HEK293 (cell line): ENCODE results near the gene ALDH2.
A peak's percentile ranks its signal among the peaks of the same experiment; 100 is the strongest.

Experiments
- CTCF ChIA-PET: fragments of 350-600 bp; formaldehyde crosslinking; extraction: SDS; loops from one replicate; lab custom pipeline; 2021; ENCODE audit warnings: antibody characterized with exemption; lab: Yijun Ruan, JAX
- POLR2A ChIA-PET: fragments of 300-600 bp; formaldehyde crosslinking; extraction: SDS; loops from one replicate; lab custom pipeline; 2020; ENCODE audit warnings: antibody characterized with exemption, inconsistent platforms; lab: Yijun Ruan, JAX
- H3K27ac ChIP-seq: fragments of 200-500 bp; sonication (Bioruptor generic); 2 replicates; pipeline ENCODE4 v1.5.1; 2014; ENCODE audit warnings: low read depth, low read length, control low read depth, inconsistent platforms; ENCODE audit errors: extremely low read depth
- H3K36me3 ChIP-seq, 2 experiments: fragments of 200-500 bp in 1 of 2; sonication (Bioruptor generic) in 1 of 2; 1 replicate in 1 of 2; 2 replicates in 1 of 2; pipeline ENCODE4 v1.5.1; 2014 to 2017; ENCODE audit warnings: inconsistent platforms in 2 of 2, low read length in 2 of 2; ENCODE audit not compliant: control insufficient read depth in 2 of 2, insufficient read depth in 1 of 2
- H3K4me1 ChIP-seq: fragments of 200-500 bp; sonication (Bioruptor generic); 2 replicates; pipeline ENCODE4 v1.5.1; 2014; ENCODE audit warnings: mild to moderate bottlenecking, low read length, inconsistent platforms; ENCODE audit not compliant: control insufficient read depth, insufficient read depth
- H3K4me3 ChIP-seq: 2 replicates; pipeline ENCODE4 v1.5.1; 2011; ENCODE audit warnings: low read depth, mild to moderate bottlenecking, control low read depth, low read length, moderate library complexity
- H3K9me3 ChIP-seq: fragments of 200-500 bp; sonication (Bioruptor generic); 2 replicates; pipeline ENCODE4 v1.5.1; 2014; ENCODE audit warnings: low read depth, low read length, inconsistent platforms; ENCODE audit not compliant: control insufficient read depth, insufficient read depth
- BCL11B ChIP-seq: fragments of 450-650 bp; formaldehyde crosslinking; IDR thresholded peaks from 2 replicates; pipeline ENCODE4 v1.5.1; 2016; ENCODE audit warnings: low read depth, missing biosample characterization, missing genetic modification characterization
- IKZF3 ChIP-seq: fragments of 450-650 bp; IDR thresholded peaks from 2 replicates; pipeline ENCODE4 v1.5.0; 2018; ENCODE audit warnings: missing biosample characterization, mild to moderate bottlenecking, missing genetic modification characterization, moderate library complexity
- KLF8 ChIP-seq: fragments of 450-650 bp; formaldehyde crosslinking; IDR thresholded peaks from 2 replicates; pipeline ENCODE4 v1.5.1; 2016; ENCODE audit warnings: missing biosample characterization, missing genetic modification characterization
- KLF9 ChIP-seq: fragments of 450-650 bp; formaldehyde crosslinking; IDR thresholded peaks from 2 replicates; pipeline ENCODE4 v1.5.1; 2016; ENCODE audit warnings: missing biosample characterization, missing genetic modification characterization, low read depth
- PATZ1 ChIP-seq: fragments of 450-650 bp; formaldehyde crosslinking; IDR thresholded peaks from 2 replicates; pipeline ENCODE4 v1.5.1; 2016; ENCODE audit warnings: missing biosample characterization, missing genetic modification characterization
- TRIM28 ChIP-seq: IDR thresholded peaks from 2 replicates; pipeline ENCODE4 v1.6.1; 2011; ENCODE audit warnings: low read length, control low read depth, borderline replicate concordance
- ZNF138 ChIP-seq: fragments of 450-650 bp; formaldehyde crosslinking; IDR thresholded peaks from 2 replicates; pipeline ENCODE4 v1.5.1; 2016; ENCODE audit warnings: missing biosample characterization, missing genetic modification characterization, borderline replicate concordance
- ZNF148 ChIP-seq: fragments of 450-650 bp; formaldehyde crosslinking; IDR thresholded peaks from 2 replicates; pipeline ENCODE4 v1.5.0; 2017; ENCODE audit warnings: missing biosample characterization, missing genetic modification characterization, borderline replicate concordance
- ZNF184 ChIP-seq: fragments of 450-650 bp; IDR thresholded peaks from 2 replicates; pipeline ENCODE4 v1.5.1; 2018; ENCODE audit warnings: missing biosample characterization, mild to moderate bottlenecking, missing genetic modification characterization
- ZNF202 ChIP-seq: fragments of 450-650 bp; formaldehyde crosslinking; IDR thresholded peaks from 2 replicates; pipeline ENCODE4 v1.5.1; 2016; ENCODE audit warnings: missing biosample characterization, missing genetic modification characterization, borderline replicate concordance
- ZNF391 ChIP-seq: fragments of 450-650 bp; formaldehyde crosslinking; IDR thresholded peaks from 2 replicates; pipeline ENCODE4 v1.5.1; 2016; ENCODE audit warnings: low read depth, missing biosample characterization, missing genetic modification characterization, borderline replicate concordance
- ZNF600 ChIP-seq: fragments of 450-650 bp; formaldehyde crosslinking; IDR thresholded peaks from 2 replicates; pipeline ENCODE4 v1.5.1; 2016; ENCODE audit warnings: missing biosample characterization, missing genetic modification characterization
- ZNF654 ChIP-seq: fragments of 450-650 bp; formaldehyde crosslinking; IDR thresholded peaks from 2 replicates; pipeline ENCODE4 v1.5.1; 2016; ENCODE audit warnings: low read depth, missing biosample characterization, missing genetic modification characterization
- ZSCAN30 ChIP-seq: fragments of 450-650 bp; IDR thresholded peaks from 2 replicates; pipeline ENCODE4 v1.5.1; 2018; ENCODE audit warnings: missing biosample characterization, mild to moderate bottlenecking, missing genetic modification characterization, moderate library complexity
- TF ChIP-seq, protein P1 (sequence below): fragments of 450-650 bp; formaldehyde crosslinking; IDR thresholded peaks from 2 replicates; pipeline ENCODE4 v1.5.1; 2016; ENCODE audit warnings: missing biosample characterization, missing genetic modification characterization
- TF ChIP-seq, protein P2 (sequence below): fragments of 450-650 bp; formaldehyde crosslinking; IDR thresholded peaks from 2 replicates; pipeline ENCODE4 v1.5.1; 2016; ENCODE audit warnings: missing biosample characterization, missing genetic modification characterization

The ALDH2 gene

GRCh38 chr12:111748867-111749266 is 17.9 kb upstream of the ALDH2 start (continued):
- TF ChIP-seq ZNF148 (tag by site-specific recombination) = no peak
- no peak for TF ChIP-seq ZNF600 (tag by site-specific recombination)
- no peak for TF ChIP-seq TRIM28

DNA sequence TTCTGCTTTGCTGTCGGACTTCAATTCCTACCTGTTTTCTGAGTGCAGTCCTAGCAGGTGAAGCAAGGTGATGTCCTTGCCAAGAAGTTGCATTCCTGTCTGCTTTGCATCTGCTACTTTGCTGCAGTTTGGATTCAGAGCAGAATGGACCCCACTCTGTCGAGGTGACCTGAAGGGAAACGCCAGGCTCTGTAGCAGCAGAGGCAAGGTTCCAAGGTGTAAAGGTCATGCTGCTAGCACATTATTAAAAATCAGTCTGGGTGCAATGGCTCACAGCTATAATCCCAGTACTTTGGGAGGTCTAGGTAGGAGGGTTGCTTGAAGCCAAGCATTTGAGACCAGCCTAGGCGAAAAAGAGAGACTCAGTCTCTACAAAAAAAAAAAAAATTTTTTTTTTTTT is 17.3 kb upstream of the ALDH2 start:
- POLR2A ChIA-PET = no interaction called here
- H3K4me3 ChIP-seq = no peak overlapping the region
- H3K36me3 ChIP-seq = peaks cover 12 to 52% of the 10 kb centered on the region in 2 experiments; a peak in 2 of 3 replicates
- no peak overlapping the region for H3K27ac ChIP-seq
- no peaks in the 10 kb centered on the region for H3K4me1 ChIP-seq
- no peaks in the 10 kb centered on the region for H3K9me3 ChIP-seq
- CTCF ChIA-PET = no interaction called here
- no peak for TF ChIP-seq ZNF184
- no peak for TF ChIP-seq ZNF138 (tag by site-specific recombination)
- no peak for TF ChIP-seq KLF9 (tag by site-specific recombination)
- TF ChIP-seq KLF8 (tag by site-specific recombination) = no peak
- no peak for TF ChIP-seq BCL11B (tag by site-specific recombination)

DNA sequence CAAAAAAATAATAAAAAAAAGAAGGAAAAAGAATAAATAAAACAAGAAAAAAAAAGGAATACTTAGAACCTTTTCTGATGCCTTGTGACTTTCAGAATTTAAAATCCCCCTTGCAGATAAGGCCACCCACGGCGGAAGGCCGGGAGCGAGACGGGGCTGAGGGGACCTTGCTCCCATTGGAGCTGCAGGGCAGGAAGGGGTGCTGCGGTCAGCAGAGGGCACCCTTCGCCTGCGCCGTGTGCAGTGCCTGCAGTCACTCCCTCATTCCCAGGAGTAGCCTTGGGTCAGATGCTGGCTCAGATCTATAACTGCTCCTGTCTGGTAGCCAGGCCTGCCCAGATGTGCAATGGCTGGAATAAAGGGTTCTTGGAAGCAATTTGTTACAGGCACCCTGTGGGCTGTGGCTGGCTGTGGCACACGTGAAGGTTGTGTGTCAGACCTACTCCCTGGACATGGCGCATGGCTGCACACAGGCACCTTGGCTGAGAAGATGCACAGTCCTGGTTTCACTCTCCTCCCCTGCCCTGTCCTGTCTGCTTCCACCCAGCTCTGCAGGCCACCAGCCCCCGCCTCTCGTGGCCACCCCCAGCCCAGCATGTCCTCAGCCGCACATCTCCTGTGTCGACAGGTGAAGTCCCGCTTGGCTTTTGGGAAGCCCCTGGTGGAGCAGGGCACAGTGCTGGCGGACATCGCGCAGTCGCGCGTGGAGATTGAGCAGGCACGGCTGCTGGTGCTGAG is 13.4 kb upstream of the ALDH2 start:
- H3K9me3 ChIP-seq = no peaks in the 10 kb centered on the region
- no peaks in the 10 kb centered on the region for H3K4me1 ChIP-seq
- CTCF ChIA-PET = interaction anchor here (0.5 to 4.7 kb wide), 12 partner anchors 11 to 433 kb away, joined by 3 to 55 read pairs (median 3); partner anchors contain the start of gene TRAFD1
- peak; percentile 61 for TF ChIP-seq ZNF654 (tag by site-specific recombination)
- TF ChIP-seq ZNF202 (tag by site-specific recombination) = no peak
- peak; percentile 34; the same call in 1 of the 2 replicates for TF ChIP-seq ZSCAN30 (tag by site-specific recombination)
- TF ChIP-seq PATZ1 (tag by site-specific recombination) = 0 out of 2 replicates have a peak, but pooled peaks have one; percentile 25
- TF ChIP-seq ZNF391 = no peak
- 0 out of 2 replicates have a peak, but pooled peaks have one; percentile 28 for TF ChIP-seq IKZF3 (tag by site-specific recombination)
- TF ChIP-seq, protein P1, sequence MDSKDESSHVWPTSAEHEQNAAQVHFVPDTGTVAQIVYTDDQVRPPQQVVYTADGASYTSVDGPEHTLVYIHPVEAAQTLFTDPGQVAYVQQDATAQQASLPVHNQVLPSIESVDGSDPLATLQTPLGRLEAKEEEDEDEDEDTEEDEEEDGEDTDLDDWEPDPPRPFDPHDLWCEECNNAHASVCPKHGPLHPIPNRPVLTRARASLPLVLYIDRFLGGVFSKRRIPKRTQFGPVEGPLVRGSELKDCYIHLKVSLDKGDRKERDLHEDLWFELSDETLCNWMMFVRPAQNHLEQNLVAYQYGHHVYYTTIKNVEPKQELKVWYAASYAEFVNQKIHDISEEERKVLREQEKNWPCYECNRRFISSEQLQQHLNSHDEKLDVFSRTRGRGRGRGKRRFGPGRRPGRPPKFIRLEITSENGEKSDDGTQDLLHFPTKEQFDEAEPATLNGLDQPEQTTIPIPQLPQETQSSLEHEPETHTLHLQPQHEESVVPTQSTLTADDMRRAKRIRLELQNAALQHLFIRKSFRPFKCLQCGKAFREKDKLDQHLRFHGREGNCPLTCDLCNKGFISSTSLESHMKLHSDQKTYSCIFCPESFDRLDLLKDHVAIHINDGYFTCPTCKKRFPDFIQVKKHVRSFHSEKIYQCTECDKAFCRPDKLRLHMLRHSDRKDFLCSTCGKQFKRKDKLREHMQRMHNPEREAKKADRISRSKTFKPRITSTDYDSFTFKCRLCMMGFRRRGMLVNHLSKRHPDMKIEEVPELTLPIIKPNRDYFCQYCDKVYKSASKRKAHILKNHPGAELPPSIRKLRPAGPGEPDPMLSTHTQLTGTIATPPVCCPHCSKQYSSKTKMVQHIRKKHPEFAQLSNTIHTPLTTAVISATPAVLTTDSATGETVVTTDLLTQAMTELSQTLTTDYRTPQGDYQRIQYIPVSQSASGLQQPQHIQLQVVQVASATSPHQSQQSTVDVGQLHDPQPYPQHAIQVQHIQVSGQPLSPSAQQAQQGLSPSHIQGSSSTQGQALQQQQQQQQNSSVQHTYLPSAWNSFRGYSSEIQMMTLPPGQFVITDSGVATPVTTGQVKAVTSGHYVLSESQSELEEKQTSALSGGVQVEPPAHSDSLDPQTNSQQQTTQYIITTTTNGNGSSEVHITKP (tag by site-specific recombination) = 0 out of 2 replicates have a peak, but pooled peaks have one; percentile 21
- TF ChIP-seq, protein P2, sequence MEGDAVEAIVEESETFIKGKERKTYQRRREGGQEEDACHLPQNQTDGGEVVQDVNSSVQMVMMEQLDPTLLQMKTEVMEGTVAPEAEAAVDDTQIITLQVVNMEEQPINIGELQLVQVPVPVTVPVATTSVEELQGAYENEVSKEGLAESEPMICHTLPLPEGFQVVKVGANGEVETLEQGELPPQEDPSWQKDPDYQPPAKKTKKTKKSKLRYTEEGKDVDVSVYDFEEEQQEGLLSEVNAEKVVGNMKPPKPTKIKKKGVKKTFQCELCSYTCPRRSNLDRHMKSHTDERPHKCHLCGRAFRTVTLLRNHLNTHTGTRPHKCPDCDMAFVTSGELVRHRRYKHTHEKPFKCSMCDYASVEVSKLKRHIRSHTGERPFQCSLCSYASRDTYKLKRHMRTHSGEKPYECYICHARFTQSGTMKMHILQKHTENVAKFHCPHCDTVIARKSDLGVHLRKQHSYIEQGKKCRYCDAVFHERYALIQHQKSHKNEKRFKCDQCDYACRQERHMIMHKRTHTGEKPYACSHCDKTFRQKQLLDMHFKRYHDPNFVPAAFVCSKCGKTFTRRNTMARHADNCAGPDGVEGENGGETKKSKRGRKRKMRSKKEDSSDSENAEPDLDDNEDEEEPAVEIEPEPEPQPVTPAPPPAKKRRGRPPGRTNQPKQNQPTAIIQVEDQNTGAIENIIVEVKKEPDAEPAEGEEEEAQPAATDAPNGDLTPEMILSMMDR = peak; percentile 92
- no peak overlapping the region for H3K4me3 ChIP-seq
- POLR2A ChIA-PET = interaction anchor here (0.7 to 1.0 kb wide), 2 partner anchors 60 to 62 kb away, joined by 3 read pairs; no protein-coding TSS in a partner anchor
- peaks cover 4 to 32% of the 10 kb centered on the region in 2 experiments; a peak in 2 of 3 replicates for H3K36me3 ChIP-seq
- no peak overlapping the region for H3K27ac ChIP-seq
